HCT116 (cell line): ENCODE data around the gene GRIP2.

Source experiments
- ATF3 ChIP-seq: IDR thresholded peaks from 2 replicates; pipeline ENCODE4 v1.6.1; 2012
- CTCF ChIP-seq, 3 experiments: fragments of 200-600 bp in 1 of 3; sonication (generic) in 1 of 3; IDR thresholded peaks in 2 of 3; conservative IDR thresholded peaks in 1 of 3; 2 replicates each; pipeline ENCODE4 v1.5.1; 2012 to 2017; ENCODE audit warnings: low read depth in 2 of 3, low read length in 2 of 3, antibody characterized with exemption in 1 of 3, borderline replicate concordance in 1 of 3, control low read depth in 1 of 3, mild to moderate bottlenecking in 1 of 3, mixed read lengths in 1 of 3, mixed run types in 1 of 3, moderate library complexity in 1 of 3; ENCODE audit not compliant: insufficient read depth in 1 of 3
- EZH2 ChIP-seq: fragments of 200-600 bp; sonication (generic); IDR thresholded peaks from 2 replicates; pipeline ENCODE4 v1.6.1; 2017; ENCODE audit warnings: antibody characterized with exemption, mixed run types
- EZH2phosphoT487 ChIP-seq: fragments of 200-600 bp; IDR thresholded peaks from 2 replicates; pipeline ENCODE4 v1.6.1; 2018; ENCODE audit warnings: antibody characterized with exemption, borderline replicate concordance
- JUND ChIP-seq: IDR thresholded peaks from 2 replicates; pipeline ENCODE4 v1.6.1; 2012
- POLR2AphosphoS5 ChIP-seq: IDR thresholded peaks from 2 replicates; pipeline ENCODE4 v1.6.1; 2011; ENCODE audit warnings: mild to moderate bottlenecking, low read depth, low read length, moderate library complexity
- REST ChIP-seq: IDR thresholded peaks from 2 replicates; pipeline ENCODE4 v1.6.1; 2012; ENCODE audit warnings: low read depth
- SRF ChIP-seq: IDR thresholded peaks from 2 replicates; pipeline ENCODE4 v1.6.1; 2012; ENCODE audit warnings: low read depth
- YY1 ChIP-seq: IDR thresholded peaks from 2 replicates; pipeline ENCODE4 v1.6.1; 2011; ENCODE audit warnings: low read length, low read depth, moderate library complexity, mild to moderate bottlenecking; ENCODE audit not compliant: insufficient replicate concordance; ENCODE audit errors: extremely low read depth
- ZBTB33 ChIP-seq: IDR thresholded peaks from 2 replicates; pipeline ENCODE4 v1.6.1; 2011; ENCODE audit warnings: mild to moderate bottlenecking, low read length, moderate library complexity; ENCODE audit not compliant: insufficient replicate concordance; ENCODE audit errors: extremely low read depth
- ZFX ChIP-seq: fragments of 450-650 bp; IDR thresholded peaks from 2 replicates; pipeline ENCODE4 v1.6.1; 2017

- TF ChIP-seq CTCF (IDR thresholded peaks at IDR 0.05 in 2 of 3, conservative IDR thresholded peaks at IDR 0.05 in 1 of 3; ENCODE audit: borderline replicate concordance in 1 of 3, insufficient read depth in 1 of 3, low read depth in 2 of 3, low read length in 2 of 3): no peak
- no peak for TF ChIP-seq JUND
- TF ChIP-seq SRF: no peak
- no peak for TF ChIP-seq ATF3
- no peak for TF ChIP-seq ZFX
- no peak for TF ChIP-seq POLR2AphosphoS5
- TF ChIP-seq ZBTB33: no peak
- TF ChIP-seq EZH2: no peak
- TF ChIP-seq REST: no peak
- TF ChIP-seq YY1: no peak
- TF ChIP-seq EZH2phosphoT487: no peak
These were observed 17.9 kb upstream of the GRIP2 start for GRCh38 chr3:14558029-14558428.
